DOHH2 (cell line): ENCODE measurements around the gene CATSPERD.

Experiments used
- H3F3A ChIP-seq: fragments of 200-600 bp; sonication (generic), shearing (Covaris generic); 2 replicates; pipeline ENCODE4 v1.6.0; 2016; ENCODE audit warnings: antibody characterized with exemption, mild to moderate bottlenecking; ENCODE audit not compliant: control insufficient read depth, insufficient read depth
- H3K27ac ChIP-seq: fragments of 200-600 bp; sonication (generic); 2 replicates; pipeline ENCODE4 v1.5.1; 2014; ENCODE audit warnings: low read depth, mild to moderate bottlenecking, low read length, moderate library complexity
- H3K27me3 ChIP-seq: fragments of 200-600 bp; sonication (generic); 2 replicates; pipeline ENCODE4 v1.6.1; 2014; ENCODE audit warnings: mild to moderate bottlenecking, low read length, mixed read lengths; ENCODE audit not compliant: control insufficient read depth
- H3K36me3 ChIP-seq: fragments of 200-600 bp; sonication (generic); 2 replicates; pipeline ENCODE4 v1.6.1; 2014; ENCODE audit warnings: mild to moderate bottlenecking, low read length, moderate library complexity, mixed read lengths; ENCODE audit not compliant: control insufficient read depth
- H3K4me1 ChIP-seq: fragments of 200-600 bp; sonication (generic); 2 replicates; pipeline ENCODE4 v1.6.1; 2014; ENCODE audit warnings: mild to moderate bottlenecking, low read length, mixed read lengths; ENCODE audit not compliant: control insufficient read depth
- H3K4me2 ChIP-seq: fragments of 200-600 bp; sonication (generic); 2 replicates; pipeline ENCODE4 v1.6.0; 2014; ENCODE audit warnings: mild to moderate bottlenecking, low read length, moderate library complexity
- H3K4me3 ChIP-seq: fragments of 200-600 bp; sonication (generic); 2 replicates; pipeline ENCODE4 v1.5.1; 2014; ENCODE audit warnings: mild to moderate bottlenecking, low read length, mixed read lengths
- H3K79me2 ChIP-seq: fragments of 200-600 bp; sonication (generic); 2 replicates; pipeline ENCODE4 v1.6.1; 2014; ENCODE audit warnings: mild to moderate bottlenecking, low read length, mixed read lengths; ENCODE audit not compliant: control insufficient read depth
- H3K9me2 ChIP-seq: fragments of 200-600 bp; sonication (generic); replicated peaks from 2 replicates; pipeline ENCODE4 v1.6.1; 2014; ENCODE audit warnings: mild to moderate bottlenecking, low read length, mixed read lengths; ENCODE audit not compliant: control insufficient read depth
- H3K9me3 ChIP-seq: fragments of 200-600 bp; sonication (generic); 2 replicates; pipeline ENCODE4 v1.6.1; 2014; ENCODE audit warnings: antibody characterized with exemption, low read length, mixed read lengths; ENCODE audit not compliant: control insufficient read depth, insufficient read depth
- H4K20me1 ChIP-seq: fragments of 200-600 bp; sonication (generic); 2 replicates; pipeline ENCODE4 v1.6.0; 2014; ENCODE audit warnings: low read depth, mild to moderate bottlenecking, antibody characterized with exemption, low read length, moderate library complexity; ENCODE audit not compliant: control insufficient read depth, insufficient read depth
- EZH2phosphoT487 ChIP-seq: fragments of 200-600 bp; sonication (generic); IDR thresholded peaks from 2 replicates; pipeline ENCODE4 v1.6.1; 2017; ENCODE audit warnings: borderline replicate concordance, mild to moderate bottlenecking, antibody characterized with exemption, low read length, moderate library complexity, mixed read lengths
- TF ChIP-seq, protein P1 (sequence below): fragments of 200-600 bp; sonication (generic); IDR thresholded peaks from one replicate; pipeline ENCODE4 v1.5.1; 2014; ENCODE audit warnings: antibody characterized with exemption, mild to moderate bottlenecking, low read depth, low read length; ENCODE audit not compliant: poor library complexity, severe bottlenecking

Gene CATSPERD

DNA sequence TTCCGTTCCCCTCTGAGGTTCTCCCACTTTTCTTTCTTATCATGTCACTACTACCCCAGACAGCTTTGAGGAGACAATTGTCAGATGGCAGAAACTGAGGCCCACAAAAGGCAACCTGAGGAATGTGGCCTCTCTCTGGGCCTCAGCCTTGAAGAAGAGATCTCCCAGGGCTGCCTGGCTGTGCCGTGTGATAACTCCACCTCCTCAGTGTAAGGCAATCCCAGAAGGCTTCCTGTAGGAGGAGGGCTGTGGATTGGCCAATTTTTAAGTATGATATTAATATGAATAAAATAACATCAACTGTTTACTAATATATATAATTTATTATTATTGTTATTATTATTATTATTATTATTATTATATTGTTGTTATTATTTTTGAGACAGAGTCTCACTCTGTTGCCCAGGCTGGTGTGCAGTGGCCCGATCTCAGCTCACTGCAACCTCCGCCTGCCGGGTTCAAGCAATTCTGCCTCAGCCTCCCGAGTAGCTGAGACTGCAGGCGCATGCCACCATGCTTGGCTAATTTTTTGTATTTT is 75.0 kb downstream of the CATSPERD start:
- Histone ChIP-seq H3K27me3 (no peaks in the 10 kb centered on the region), H3K79me2 (no peaks in the 10 kb centered on the region; the same call in 1 of the 2 replicates)
- TF ChIP-seq EZH2phosphoT487 = no peak
- TF ChIP-seq, protein P1, sequence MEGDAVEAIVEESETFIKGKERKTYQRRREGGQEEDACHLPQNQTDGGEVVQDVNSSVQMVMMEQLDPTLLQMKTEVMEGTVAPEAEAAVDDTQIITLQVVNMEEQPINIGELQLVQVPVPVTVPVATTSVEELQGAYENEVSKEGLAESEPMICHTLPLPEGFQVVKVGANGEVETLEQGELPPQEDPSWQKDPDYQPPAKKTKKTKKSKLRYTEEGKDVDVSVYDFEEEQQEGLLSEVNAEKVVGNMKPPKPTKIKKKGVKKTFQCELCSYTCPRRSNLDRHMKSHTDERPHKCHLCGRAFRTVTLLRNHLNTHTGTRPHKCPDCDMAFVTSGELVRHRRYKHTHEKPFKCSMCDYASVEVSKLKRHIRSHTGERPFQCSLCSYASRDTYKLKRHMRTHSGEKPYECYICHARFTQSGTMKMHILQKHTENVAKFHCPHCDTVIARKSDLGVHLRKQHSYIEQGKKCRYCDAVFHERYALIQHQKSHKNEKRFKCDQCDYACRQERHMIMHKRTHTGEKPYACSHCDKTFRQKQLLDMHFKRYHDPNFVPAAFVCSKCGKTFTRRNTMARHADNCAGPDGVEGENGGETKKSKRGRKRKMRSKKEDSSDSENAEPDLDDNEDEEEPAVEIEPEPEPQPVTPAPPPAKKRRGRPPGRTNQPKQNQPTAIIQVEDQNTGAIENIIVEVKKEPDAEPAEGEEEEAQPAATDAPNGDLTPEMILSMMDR = no peak

DNA sequence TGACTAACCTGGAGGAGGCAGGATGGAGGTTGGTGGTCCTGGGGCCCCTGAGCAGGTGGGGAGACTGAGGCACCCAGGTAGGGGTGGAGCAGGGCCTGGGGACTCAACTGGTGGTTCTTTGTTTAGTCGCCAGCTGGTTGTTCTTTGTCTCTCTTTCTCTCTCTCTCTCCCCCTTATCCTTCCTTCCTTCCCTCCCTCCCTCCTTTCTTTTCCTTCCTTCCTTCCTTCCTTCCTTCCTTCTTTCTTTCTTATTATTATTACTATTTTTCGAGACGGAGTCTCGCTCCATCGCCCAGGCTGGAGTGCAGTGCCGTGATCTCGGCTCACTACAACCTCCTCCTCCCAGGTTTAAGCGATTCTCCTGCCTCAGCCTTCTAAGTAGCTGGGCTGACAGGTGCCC is 77.8 kb downstream of the CATSPERD start:
- TF ChIP-seq, protein P1 = no peak
- no peaks in the 10 kb centered on the region for H3K27me3 ChIP-seq
- peaks cover under 1% of the 10 kb centered on the region; the same call in 1 of the 2 replicates for H3K4me1 ChIP-seq

More for the DNA sequence above, 75.0 kb downstream of the CATSPERD start:
- H3K9me2 ChIP-seq = no peaks in the 10 kb centered on the region
- H3K27ac ChIP-seq = no peak overlapping the region
- H3K4me1 ChIP-seq = peaks cover 4% of the 10 kb centered on the region
- peaks cover 3% of the 10 kb centered on the region; the same call in 1 of the 2 replicates for H3K36me3 ChIP-seq
- H4K20me1 ChIP-seq = no peaks in the 10 kb centered on the region
- H3K4me2 ChIP-seq = no peak overlapping the region
- no peak overlapping the region for H3K4me3 ChIP-seq
- no peaks in the 10 kb centered on the region for H3F3A ChIP-seq
- no peaks in the 10 kb centered on the region for H3K9me3 ChIP-seq

DNA sequence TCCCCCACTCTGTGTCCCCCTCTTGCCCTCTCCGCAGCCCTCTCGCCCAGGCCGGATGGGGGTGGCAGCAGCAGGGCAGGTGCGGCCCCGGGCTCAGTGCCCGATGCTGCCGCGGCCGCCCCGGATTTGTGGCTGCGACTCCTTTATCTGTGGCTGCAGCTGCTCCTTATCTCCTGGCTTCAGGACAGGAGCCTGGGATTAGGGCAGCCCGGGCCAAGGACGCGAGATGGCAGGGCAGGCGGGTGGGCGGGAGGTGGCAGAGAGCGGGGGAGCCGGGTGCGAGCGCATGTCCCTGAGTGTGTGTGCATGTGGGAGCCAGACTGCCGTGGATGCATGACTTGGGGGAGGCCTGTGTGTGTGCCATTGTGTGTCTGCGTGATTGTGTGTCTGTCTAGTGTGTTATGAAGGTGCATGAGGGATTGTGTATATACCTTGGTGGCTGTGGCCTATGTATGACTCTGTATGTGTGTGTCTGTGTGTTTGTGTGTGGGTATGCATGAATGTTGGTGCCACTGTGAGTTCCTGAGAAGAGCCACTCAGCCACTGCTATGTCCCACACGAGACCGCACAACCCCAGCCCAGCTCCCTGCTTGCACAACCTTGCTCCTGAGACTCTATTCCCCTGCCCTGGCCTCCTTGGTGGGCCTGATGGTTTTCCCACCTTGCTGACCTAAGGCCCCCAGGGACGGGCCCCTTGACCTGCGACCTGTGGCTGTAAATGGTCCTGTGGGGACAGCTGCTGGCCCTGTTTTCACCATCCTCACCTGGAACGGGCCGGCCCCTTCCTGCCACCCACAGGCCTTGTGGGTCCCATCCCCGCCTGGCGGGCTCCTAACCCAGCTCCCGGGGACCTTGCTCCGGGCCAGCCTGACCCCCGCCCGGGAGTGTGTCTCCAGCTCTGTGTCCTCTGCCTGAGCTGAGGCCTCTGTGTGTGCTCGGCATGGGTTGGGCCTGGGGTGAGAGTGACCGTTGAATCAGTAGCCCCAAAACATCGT is 79.1 kb downstream of the CATSPERD start:
- Histone ChIP-seq H3K27me3 (peaks cover 8% of the 10 kb centered on the region), H3K9me2 (no peaks in the 10 kb centered on the region), H3K36me3 (no peaks in the 10 kb centered on the region), H3K9me3 (no peaks in the 10 kb centered on the region), H3K27ac (no peak overlapping the region), H3K4me3 (no peak overlapping the region), H3K79me2 (no peaks in the 10 kb centered on the region), H3K4me2 (no peak overlapping the region), H4K20me1 (no peaks in the 10 kb centered on the region), H3K4me1 (peaks cover 12% of the 10 kb centered on the region), H3F3A (no peaks in the 10 kb centered on the region)
- TF ChIP-seq, protein P1 = no peak
- no peak for TF ChIP-seq EZH2phosphoT487

More for the DNA sequence above, 77.8 kb downstream of the CATSPERD start:
- H3K9me3 ChIP-seq = no peaks in the 10 kb centered on the region
- H3K27ac ChIP-seq = no peak overlapping the region
- H3F3A ChIP-seq = no peaks in the 10 kb centered on the region
- H3K4me3 ChIP-seq = no peak overlapping the region
- H3K79me2 ChIP-seq = no peaks in the 10 kb centered on the region
- no peaks in the 10 kb centered on the region for H4K20me1 ChIP-seq
- H3K36me3 ChIP-seq = no peaks in the 10 kb centered on the region
- no peak overlapping the region for H3K4me2 ChIP-seq
- no peaks in the 10 kb centered on the region for H3K9me2 ChIP-seq
